GM19324 (cell line): ENCODE measurements around the gene RNF130.

Experiments
- ATAC-seq: cut with Tn5 transposase; IDR thresholded peaks from one replicate; pipeline ENCODE4 v1.9.1; 2021; ENCODE audit warnings: mild to moderate bottlenecking, moderate library complexity; ENCODE audit not compliant: unreplicated experiment, low FRiP score

The RNF130 gene, protein sequence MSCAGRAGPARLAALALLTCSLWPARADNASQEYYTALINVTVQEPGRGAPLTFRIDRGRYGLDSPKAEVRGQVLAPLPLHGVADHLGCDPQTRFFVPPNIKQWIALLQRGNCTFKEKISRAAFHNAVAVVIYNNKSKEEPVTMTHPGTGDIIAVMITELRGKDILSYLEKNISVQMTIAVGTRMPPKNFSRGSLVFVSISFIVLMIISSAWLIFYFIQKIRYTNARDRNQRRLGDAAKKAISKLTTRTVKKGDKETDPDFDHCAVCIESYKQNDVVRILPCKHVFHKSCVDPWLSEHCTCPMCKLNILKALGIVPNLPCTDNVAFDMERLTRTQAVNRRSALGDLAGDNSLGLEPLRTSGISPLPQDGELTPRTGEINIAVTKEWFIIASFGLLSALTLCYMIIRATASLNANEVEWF

DNA sequence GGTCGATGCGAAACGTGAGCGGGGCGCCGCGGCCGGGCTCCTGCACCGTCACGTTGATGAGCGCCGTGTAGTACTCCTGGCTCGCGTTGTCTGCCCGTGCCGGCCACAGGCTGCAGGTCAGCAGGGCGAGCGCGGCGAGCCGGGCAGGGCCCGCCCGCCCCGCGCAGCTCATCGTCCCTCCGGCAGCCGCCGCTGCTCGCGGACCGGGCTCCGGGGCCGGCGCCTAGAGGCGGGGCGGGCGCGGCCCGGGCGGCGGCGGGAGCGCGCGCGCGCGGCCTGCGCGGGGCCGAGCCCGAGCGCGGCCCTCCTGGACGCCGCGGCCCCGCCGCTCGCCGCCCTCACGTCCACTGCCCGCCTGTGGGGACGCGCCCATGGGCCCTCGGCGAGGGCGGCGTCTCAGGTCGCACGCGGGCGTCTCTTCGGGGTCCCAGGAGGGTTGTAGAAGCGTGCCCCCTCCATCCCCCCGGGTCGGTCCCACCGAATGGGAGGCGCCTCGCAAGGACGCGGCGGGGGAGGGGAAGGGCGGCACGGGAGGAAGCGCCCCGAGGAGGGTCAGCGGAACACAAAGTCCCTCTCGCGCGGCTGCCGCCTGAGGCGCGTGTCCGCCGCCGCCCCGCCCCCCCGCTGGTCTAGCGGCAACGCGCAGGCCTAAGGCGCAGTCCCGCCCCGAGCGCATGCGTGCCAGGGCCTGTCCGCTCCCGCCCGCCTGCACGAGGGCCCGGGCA, at the start of gene RNF130:
Gene RNF130, minus strand, starts transcription at position 229 of the 725 bp plus-strand sequence. Its CDS starts 57 bp downstream, at position 172.
- no peak for ATAC-seq

DNA sequence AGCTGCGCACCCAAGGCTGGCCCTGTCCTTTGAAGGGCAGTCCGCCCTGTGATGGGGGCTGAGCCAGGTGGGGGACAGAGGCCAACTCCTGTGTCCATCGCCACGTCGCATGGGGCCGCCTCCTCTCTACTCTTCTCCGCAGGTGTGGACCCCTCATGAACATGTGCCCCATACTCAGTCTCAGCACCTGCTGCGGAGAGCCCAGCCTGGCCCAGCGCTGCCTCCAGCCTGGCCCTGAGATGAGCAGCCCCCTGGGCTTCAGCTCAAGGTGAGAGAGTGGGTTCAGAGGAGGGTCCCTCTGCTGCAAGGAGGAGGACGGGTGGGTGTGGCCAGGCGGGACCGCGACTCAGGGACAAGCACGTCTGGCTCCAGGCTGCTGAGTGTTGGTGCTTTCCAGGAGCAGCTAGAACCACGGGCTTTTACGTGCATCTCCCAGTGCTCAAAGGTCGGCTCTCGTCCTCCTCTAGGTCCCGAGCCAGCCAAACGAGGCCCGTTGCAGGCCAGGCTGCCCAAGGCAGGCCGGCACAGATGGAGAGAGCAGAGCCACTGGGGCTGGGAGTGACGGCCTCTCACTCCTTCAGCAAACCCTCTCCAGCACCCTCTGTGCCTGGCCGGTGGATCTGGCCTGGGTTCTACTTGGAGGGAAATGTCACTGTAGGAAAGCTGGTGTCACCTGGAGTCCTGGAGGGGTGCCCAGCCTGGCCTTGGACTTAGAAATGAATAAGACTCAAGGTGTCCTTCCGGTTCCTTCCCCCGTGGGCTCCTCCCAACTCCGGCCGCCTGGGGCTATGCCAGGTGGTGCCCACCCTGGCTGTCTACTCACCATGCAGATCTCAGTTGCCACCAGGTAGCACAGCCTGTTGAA, 48.9 kb upstream of the RNF130 start:
- ATAC-seq: no peak

DNA sequence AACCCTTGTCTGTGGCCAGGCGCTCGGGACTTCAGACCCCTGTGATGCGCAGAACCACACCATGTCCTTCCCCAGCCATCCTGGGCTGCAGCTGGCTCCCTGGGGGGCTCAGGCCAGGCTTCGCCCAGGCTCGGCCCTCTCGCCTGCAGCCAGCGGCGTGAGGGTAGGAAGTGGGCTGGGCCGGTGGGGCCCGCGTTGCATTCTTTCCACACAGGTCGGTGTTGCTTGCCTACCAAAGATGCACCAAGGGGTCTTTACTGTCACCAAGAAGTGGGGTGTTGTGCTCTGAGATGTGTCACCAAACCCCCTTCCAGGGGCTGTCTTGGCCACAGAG, 48.3 kb upstream of the RNF130 start:
- ATAC-seq: no peak

DNA sequence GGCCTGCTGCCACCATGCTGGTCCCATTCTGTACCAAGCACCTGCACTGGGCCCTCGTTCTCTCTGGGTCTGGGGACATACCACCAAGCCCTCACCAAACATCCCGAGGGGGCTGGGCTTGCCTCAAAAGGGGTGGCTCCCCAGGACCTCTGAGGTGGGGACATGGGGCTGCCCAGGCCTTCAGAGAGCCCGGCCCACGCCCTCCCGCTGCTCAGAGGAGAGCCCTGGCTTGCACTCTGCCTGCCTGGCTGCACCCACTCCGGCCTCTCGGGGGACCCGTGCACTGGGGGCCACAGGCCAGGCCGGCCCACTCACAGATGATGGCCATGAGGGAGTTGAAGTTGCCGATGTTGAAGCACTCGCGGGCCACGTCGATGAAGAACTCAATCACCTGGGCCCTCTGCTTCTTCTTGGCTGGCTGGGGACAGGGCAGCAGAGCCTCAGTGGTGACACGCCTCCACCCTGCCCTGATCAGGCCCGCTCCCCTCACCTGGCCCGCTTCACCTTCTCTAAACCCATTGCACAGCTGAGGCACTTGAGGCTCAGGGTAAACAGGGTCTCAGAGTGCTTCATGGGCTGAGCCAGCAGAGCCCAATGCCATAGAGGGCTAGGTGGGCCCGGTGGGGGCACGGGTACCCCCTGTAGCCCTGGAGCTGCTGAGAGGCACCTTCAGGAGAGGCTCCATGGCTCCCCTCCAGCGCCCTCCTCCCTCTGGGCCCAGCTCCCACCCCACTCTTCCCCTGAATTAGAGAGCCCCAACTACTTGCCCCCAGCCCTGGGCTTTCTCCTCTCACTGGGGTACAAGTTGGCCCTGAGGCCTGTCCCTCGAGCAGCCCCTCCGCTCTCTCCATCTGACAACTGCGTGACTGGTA, 47.7 kb upstream of the RNF130 start:
- no peak for ATAC-seq

DNA sequence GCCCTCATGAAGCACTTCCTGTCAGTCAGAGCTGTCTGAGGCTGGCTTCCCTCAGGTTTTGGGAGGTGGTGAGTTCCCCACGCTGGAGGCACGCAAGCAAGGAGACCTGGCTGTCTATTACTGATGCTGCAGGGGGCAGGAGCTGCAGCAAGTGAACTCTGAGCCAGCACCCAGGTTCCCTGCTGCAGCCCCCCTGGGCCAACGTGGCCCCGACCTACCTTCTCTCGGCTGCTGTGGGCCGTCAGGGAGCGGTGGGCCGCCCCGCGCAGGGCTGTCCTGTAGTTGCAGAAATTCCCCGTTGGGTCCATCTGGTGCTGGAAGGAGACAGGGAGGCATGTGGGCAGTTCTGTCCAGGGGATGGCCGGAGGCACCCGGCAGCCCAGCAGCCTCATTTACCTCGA, 46.8 kb upstream of the RNF130 start:
- ATAC-seq: no peak

DNA sequence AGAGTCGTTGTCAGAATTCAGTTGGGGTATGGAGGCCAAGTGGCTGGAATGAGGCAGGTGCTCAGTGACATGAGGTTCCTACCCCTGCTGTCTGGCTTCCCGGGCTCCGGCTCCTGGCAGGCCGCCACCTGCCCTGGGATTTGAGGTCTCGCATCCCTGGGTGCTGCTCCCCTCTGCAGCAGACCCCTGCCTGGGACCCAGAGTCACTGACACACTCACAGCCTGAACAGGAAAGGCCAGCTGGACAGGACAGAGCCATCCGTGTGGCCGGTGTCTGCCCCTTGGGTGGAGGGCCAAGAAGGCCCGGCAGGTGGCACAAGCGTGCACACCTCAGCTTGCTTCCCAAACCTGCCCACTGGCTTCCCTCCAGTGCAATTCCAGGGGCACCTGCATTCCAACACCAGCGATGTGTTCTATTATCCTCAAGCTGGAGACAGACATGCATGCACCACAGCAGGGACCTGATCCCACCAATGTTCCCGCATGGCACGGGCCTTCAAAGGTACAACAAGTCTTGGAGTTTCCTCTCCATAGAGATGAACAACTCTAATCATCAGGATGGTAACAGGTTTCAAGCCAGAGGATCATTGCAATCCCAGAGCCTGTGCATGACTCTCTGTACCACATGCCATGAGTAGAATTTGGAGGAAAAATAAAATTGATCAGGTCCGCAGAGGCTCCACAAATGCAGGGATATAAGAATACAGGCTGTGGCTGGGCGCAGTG, 45.6 kb upstream of the RNF130 start:
- ATAC-seq: no peak

DNA sequence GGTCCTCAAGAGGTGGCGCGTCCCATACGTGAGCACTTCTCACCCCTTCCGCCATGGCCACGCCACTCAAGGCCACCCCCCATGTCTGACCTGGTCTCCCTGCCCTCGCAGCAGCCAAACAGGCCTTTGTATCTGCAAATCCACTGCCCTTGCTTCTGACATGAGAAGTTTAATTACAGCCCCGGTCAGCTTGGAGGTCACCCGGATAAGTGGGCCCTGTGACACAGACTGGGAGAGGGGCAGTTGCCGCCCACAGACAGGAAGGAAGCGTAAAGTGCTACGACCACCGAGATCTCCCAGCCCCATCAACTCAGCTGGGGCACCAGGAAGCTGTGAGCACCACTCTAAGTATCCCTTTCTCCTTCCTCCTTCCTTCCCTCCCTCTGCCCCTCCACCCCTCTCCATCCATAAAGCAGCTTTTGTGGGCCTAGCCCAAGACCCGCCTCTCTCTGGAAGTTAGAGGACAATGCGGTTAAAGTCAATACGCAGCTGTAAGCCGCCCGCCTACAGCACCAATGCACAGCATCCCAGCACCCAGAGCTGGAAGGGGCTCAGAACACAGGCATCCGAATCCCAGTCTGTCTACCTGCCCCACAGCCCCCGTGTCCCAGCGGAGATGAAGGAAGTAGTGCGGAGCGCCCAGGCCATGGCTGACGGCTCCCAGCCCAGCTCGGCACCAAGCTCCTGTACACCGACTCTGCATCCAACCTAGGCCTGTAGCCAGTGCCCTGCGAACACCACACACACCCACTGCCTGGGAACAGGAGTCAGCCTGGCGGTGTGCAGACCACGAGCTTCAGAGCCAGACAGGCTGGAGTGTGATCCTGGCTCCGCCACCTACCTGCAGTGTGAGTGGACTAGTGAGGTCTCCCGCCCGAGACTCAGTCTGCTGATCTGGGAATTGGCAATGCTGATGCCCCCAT, 44.8 kb upstream of the RNF130 start:
- ATAC-seq: no peak

DNA sequence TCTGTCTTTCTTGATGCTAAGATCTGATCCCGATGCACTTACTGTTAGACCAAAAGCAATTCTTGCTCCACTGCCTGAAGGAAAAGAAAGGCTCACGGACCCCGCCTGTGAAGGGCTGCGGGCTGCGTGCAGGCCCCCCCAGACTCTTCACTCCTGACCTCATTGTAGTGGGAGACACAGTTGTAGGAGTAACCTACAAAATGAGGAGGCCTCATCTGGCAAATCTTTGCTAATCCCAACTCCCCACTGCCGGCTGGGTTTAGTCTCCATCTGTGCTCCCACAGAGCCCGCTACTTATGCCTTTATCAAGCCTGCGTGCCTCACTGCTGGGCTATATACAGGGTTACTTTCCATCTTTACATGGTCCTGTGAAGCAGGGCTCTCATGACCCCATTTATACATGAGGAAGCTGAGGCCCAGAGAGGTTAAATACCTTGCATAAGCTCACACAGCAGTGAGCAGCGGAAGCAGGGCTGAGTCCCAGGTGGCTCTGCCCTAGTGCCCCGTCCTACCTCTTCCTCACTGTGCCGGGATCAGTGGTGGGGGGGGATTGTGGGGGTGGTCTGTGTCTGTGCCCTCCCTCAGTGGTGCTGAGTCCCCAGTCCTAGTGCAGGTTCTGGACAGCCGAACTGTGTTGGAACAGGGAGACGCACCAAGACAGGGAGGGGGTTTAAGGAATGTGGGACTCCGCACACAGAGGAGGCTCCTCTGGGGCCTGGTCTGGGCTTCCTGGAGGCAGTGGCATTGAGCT, 43.9 kb upstream of the RNF130 start:
- no peak for ATAC-seq

DNA sequence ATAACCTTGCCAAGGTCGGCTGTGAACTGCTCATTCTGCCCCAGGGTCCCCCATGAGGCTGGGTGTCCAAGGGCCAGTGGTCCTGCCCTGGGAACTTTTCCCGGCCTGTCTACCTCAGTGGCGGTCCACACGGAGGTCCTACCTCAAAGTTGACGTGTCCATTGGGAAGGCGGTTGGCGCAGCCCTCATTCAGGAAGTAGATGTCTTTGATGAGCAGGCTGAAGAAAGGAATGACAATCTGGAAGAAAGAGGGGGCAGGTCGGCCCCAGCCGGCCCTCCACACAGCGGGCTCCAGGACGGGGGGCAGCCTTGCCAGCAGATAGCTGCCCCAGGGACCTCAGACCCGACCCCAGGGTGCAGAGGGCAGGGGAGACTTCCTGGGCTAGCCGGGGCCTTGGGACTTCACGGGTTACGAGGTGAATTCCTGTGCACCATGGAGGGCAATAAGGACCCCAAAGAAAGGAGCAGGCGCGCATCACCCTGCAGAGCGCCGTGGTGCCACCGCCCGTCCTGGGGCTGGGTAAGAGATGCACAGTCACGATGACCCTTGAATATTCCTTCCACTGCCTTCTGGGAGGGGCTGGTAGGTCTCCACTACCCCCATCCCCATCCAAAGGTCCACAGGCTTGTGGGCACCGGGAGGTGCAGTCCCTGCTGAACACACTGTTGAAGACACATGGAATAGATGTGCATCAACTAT, 42.9 kb upstream of the RNF130 start:
- no peak for ATAC-seq

DNA sequence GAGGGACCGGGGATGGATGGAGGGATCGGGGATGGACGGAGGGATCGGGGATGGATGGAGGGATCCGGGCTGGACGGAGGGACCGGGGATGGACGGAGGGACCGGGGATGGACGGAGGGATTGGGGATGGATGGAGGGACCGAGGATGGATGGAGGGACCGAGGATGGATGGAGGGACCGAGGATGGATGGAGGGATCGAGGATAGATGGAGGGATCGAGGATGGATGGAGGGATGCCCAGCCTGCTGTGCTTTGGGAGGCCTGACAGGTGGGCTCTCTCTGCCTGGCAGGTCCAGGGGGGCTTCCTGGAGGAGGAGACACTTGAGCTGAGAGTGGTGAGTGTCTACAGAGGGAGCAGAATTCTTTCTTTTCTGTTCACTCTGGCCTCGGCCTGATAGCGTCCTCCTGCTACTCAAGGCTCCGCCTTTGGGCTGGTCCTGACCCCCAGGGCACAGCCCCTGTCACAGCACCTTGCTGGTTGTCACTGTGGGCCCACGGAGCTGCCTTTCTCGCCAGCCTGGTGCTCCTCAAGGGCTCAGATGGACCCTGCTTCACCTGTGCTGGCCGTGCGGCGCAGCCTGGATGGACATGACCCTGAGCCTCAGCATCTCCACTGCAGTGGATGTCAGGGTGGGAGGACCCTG, 42.2 kb upstream of the RNF130 start:
- no peak for ATAC-seq

DNA sequence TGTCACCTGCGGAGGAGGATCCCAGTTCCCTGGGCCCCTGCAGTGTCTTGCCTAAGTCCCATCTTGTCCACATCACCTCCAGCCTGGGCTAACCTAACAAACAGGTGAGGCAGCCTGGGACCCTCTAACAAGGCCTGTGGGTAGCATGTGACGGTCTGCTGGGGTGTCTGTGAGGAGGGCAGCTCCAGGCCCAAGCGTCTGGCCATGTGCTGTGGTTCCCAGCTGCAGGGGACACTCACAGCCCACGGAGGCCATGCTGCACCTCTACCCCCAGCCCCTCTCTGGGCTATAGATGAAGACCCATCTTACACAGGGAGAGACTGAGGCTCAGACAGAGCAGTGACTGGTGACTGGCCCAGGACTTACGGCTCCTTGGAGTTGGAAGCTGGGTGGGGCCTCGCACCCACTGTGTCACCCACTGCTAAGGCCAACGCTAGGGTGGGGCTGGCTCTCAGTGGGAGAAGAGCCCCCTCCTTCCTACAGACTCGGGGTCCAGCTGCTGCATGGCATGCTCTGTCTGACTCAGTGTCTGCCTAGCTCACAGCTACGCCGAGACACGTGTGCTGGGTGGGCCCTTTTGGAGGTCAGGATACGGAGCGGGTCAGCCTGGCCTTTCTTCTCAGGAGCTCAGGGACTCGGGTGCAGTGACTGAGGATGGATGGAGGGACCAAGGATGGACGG, 40.8 kb upstream of the RNF130 start:
- ATAC-seq: no peak

DNA sequence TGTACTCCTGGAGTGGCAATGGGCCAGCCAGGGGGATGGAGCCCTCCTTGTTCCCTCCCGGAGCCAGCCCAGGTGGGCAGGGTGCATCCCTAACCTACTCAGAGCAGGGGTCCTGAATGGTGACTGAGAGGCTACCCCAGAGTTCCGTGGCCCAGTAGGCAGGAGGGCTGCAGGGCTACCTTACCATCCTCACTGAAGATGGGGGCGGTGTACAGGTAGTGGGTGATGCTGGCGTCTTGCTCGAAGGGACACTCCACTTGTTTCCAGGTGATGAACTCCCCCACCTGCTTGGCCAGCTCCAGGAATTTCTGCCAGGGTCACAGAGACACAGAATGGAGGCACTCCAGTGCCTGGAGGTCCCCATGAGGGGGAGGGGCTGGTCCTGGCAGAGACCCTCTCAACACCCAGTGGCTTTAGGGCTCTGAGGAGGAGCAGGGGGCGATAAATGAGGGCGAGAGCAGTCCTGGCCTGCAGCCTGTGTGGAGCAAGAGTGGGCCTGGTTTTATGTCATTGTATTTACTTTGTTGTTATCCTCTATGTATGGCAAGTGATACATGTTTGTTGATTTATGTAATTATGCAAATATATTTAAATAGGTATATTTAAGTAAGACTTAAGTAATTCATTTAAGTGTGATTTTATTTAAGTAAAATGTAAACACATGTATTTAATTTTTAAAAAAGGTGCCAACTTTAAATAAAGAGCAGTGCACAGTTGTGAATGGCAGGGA, 39.9 kb upstream of the RNF130 start:
- no peak for ATAC-seq

DNA sequence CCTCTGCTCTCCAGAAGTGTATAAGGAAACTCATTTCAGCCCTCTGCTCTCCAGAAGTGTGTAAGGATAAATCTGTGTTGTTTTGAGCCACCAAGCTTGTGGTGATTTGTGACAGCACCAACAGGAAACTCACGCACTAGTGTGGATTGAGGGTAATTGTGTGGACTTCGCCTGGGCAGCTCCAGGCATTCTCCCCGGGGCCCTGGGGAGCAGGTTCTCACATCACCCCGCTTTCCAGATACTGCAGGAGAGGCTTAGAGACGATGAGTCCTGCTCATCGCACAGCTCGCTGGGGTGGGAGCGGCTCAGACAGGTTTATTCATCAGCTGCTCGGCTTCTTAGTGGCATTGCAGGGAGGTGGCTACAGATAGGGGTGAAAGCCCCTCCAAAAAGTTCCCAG, 38.4 kb upstream of the RNF130 start:
- ATAC-seq: no peak

DNA sequence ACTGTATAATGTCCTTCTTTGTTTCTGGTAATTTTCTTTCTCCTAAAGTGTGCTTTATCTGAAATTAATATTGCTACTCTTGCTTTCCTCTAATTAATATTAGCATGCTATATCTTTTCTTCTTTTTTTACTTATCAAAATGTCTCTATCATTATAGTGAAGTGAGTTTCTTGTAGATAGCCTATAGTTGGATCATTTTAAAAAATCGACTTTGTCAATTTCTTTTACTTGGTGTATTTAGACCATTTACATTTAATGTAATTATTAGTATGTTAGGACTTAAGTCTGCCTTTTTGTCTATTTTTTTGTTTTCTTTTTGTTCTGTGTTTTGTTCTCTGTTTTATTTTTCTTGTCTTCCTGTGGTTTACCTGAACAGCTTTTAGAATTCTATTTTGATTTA, 35.4 kb upstream of the RNF130 start:
- no peak for ATAC-seq

DNA sequence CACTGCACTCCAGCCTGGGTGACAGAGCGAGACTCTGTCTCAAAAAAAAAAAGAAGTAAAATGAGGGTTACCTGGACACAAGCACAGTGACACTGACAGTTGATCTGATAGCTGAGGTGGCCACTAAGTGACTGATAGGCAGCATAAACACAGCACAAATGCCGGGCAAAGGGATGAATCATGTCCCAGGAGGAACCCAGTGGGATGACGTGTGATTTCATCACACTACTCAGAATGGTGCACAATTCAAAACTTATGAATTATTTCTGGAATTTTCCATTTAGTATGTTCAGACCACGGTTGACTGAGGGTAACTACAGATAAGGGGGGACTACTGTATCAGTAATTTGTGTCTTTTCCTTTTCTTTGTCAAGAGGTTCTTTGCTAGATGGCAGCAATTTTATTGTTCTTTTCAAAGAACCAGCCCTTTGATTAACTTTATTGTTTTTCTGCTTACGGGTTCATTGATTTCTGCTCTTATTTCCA, 34.3 kb upstream of the RNF130 start:
- no peak for ATAC-seq
